Trophoblast cell (in vitro differentiated cells and primary cell): Measurements from ENCODE around the gene CYP26B1.

Source experiments
- DNase-seq, 2 donors: peaks; one replicate each; pipeline ENCODE4 v3.0.0-alpha.2; 2016
- H2AFZ ChIP-seq: 2 replicates; pipeline ENCODE4 v1.6.1; 2013; ENCODE audit warnings: low read length, moderate library complexity, mild to moderate bottlenecking; ENCODE audit not compliant: insufficient read depth, poor library complexity
- H2AK5ac ChIP-seq: 2 replicates; pipeline ENCODE4 v1.6.1; 2013; ENCODE audit warnings: mild to moderate bottlenecking, low read length
- H2BK120ac ChIP-seq: 2 replicates; pipeline ENCODE4 v1.6.1; 2013; ENCODE audit warnings: low read length, mild to moderate bottlenecking, moderate library complexity; ENCODE audit not compliant: insufficient read depth, poor library complexity
- H2BK12ac ChIP-seq: 2 replicates; pipeline ENCODE4 v1.6.1; 2013; ENCODE audit warnings: mild to moderate bottlenecking, low read length, moderate library complexity
- H2BK5ac ChIP-seq: 2 replicates; pipeline ENCODE4 v1.6.1; 2013; ENCODE audit warnings: low read length, low read depth, moderate library complexity, mild to moderate bottlenecking; ENCODE audit not compliant: poor library complexity
- H3K14ac ChIP-seq: 2 replicates; pipeline ENCODE4 v1.6.1; 2013; ENCODE audit warnings: mild to moderate bottlenecking, low read length
- H3K18ac ChIP-seq: 2 replicates; pipeline ENCODE4 v1.6.1; 2013; ENCODE audit warnings: mild to moderate bottlenecking, low read length
- H3K23ac ChIP-seq: 2 replicates; pipeline ENCODE4 v1.6.1; 2013; ENCODE audit warnings: low read length
- H3K27ac ChIP-seq: 2 replicates; pipeline ENCODE4 v1.5.1; 2013; ENCODE audit warnings: low read depth, mild to moderate bottlenecking, inconsistent platforms, low read length, moderate library complexity
- H3K27me3 ChIP-seq: 2 replicates; pipeline ENCODE4 v1.6.1; 2013; ENCODE audit warnings: inconsistent platforms, mild to moderate bottlenecking, low read length, moderate library complexity; ENCODE audit not compliant: insufficient read depth
- H3K36me3 ChIP-seq, 2 experiments: 1 replicate in 1 of 2; 2 replicates in 1 of 2; pipeline ENCODE4 v1.6.1; 2013; ENCODE audit warnings: low read length in 2 of 2, mild to moderate bottlenecking in 2 of 2, moderate library complexity in 1 of 2; ENCODE audit not compliant: insufficient read depth in 2 of 2, control insufficient read depth in 1 of 2
- H3K4ac ChIP-seq: 2 replicates; pipeline ENCODE4 v1.6.1; 2013; ENCODE audit warnings: low read depth, mild to moderate bottlenecking, low read length, moderate library complexity
- H3K4me1 ChIP-seq, 2 experiments: 1 replicate in 1 of 2; 2 replicates in 1 of 2; pipeline ENCODE4 v1.6.1; 2013; ENCODE audit warnings: low read length in 2 of 2, mild to moderate bottlenecking in 2 of 2, moderate library complexity in 1 of 2; ENCODE audit not compliant: insufficient read depth in 2 of 2, control insufficient read depth in 1 of 2
- H3K4me2 ChIP-seq: 2 replicates; pipeline ENCODE4 v1.6.1; 2013; ENCODE audit warnings: inconsistent platforms, mild to moderate bottlenecking, low read length, moderate library complexity
- H3K4me3 ChIP-seq: 2 replicates; pipeline ENCODE4 v1.5.1; 2013; ENCODE audit warnings: mild to moderate bottlenecking, low read depth, low read length, inconsistent platforms
- H3K79me1 ChIP-seq: one replicate; pipeline ENCODE4 v1.6.1; 2013; ENCODE audit warnings: low read length
- H3K79me2 ChIP-seq: 2 replicates; pipeline ENCODE4 v1.6.1; 2013; ENCODE audit warnings: low read length, mild to moderate bottlenecking; ENCODE audit not compliant: control insufficient read depth, insufficient read depth, poor library complexity
- H3K9ac ChIP-seq: 2 replicates; pipeline ENCODE4 v1.6.1; 2013; ENCODE audit warnings: mild to moderate bottlenecking, low read length
- H3K9me3 ChIP-seq: 2 replicates; pipeline ENCODE4 v1.6.1; 2013; ENCODE audit warnings: low read depth, mild to moderate bottlenecking, control low read depth, inconsistent platforms, low read length; ENCODE audit not compliant: insufficient read depth
- H4K12ac ChIP-seq: 2 replicates; pipeline ENCODE4 v1.6.1; 2013; ENCODE audit warnings: low read depth, mild to moderate bottlenecking, low read length, moderate library complexity
- H4K8ac ChIP-seq: 2 replicates; pipeline ENCODE4 v1.6.1; 2013; ENCODE audit warnings: low read depth, mild to moderate bottlenecking, low read length, moderate library complexity
- H4K91ac ChIP-seq: one replicate; pipeline ENCODE4 v1.6.1; 2013; ENCODE audit warnings: low read depth, mild to moderate bottlenecking, low read length, moderate library complexity
- WGBS: extraction: QIAGEN DNeasy Blood & Tissue Kit; methylation state at CpG from one replicate; pipeline ENCODE4 v1.1.7; 2013; ENCODE audit warnings: missing lambda C conversion rate; ENCODE audit not compliant: insufficient read length, insufficient coverage; ENCODE audit errors: extremely low coverage; 5-methylcytosine and 5-hydroxymethylcytosine counted together

CYP26B1 gene

GRCh38 chr2:72148837-72149555 is 1.3 kb upstream of the CYP26B1 start:
- H3K4me3 ChIP-seq: peak overlapping the region; percentile 68
- no peak overlapping the region for H3K27ac ChIP-seq
- H3K79me2 ChIP-seq: no peaks in the 10 kb centered on the region
- DNase-seq: peak; percentile 58 to 74
- no peak overlapping the region for H3K23ac ChIP-seq
- H2AFZ ChIP-seq: peak overlapping the region; percentile 24
- no peak overlapping the region for H2BK5ac ChIP-seq
- peak overlapping the region; percentile 10 for H3K9ac ChIP-seq
- no peak overlapping the region for H3K18ac ChIP-seq
- H3K4me2 ChIP-seq: peak overlapping the region; percentile 89
- peaks cover 2% of the 10 kb centered on the region for H3K79me1 ChIP-seq
- H3K36me3 ChIP-seq: no peaks in the 10 kb centered on the region
- H3K14ac ChIP-seq: no peak overlapping the region
- H2BK12ac ChIP-seq: peak overlapping the region; percentile 25
- peaks cover 48% of the 10 kb centered on the region for H3K27me3 ChIP-seq
- H2AK5ac ChIP-seq: no peak overlapping the region
- H2BK120ac ChIP-seq: no peak overlapping the region
- no peak overlapping the region for H4K12ac ChIP-seq
- H4K8ac ChIP-seq: no peak overlapping the region
- no CpG with 5 or more reads among the region's 65 CpGs for WGBS
- peaks cover 14% of the 10 kb centered on the region for H3K9me3 ChIP-seq
- H3K4me1 ChIP-seq: peaks cover 26 to 32% of the 10 kb centered on the region in 2 experiments
- H4K91ac ChIP-seq: no peak overlapping the region
- no peak overlapping the region for H3K4ac ChIP-seq

GRCh38 chr2:72148003-72148836 is 558 bp upstream of the CYP26B1 start:
- no CpG with 5 or more reads among the region's 68 CpGs for WGBS

GRCh38 chr2:72146347-72147302 is 1.0 kb downstream of the CYP26B1 start:
- Histone ChIP-seq H2AFZ (no peak overlapping the region), H3K4ac (no peak overlapping the region)

More at GRCh38 chr2:72148003-72148836, 558 bp upstream of the CYP26B1 start:
- H2AFZ ChIP-seq: no peak overlapping the region
- H3K9me3 ChIP-seq: peaks cover 18% of the 10 kb centered on the region
- no peak overlapping the region for H3K9ac ChIP-seq
- no peak for DNase-seq
- H3K79me2 ChIP-seq: no peaks in the 10 kb centered on the region
- H3K27ac ChIP-seq: no peak overlapping the region
- peak overlapping the region; percentile 89 for H3K4me2 ChIP-seq
- H3K79me1 ChIP-seq: peaks cover 2% of the 10 kb centered on the region
- no peak overlapping the region for H2BK12ac ChIP-seq
- H3K4ac ChIP-seq: no peak overlapping the region
- H3K4me3 ChIP-seq: no peak overlapping the region
- H2BK5ac ChIP-seq: no peak overlapping the region
- no peak overlapping the region for H3K18ac ChIP-seq
- H3K23ac ChIP-seq: no peak overlapping the region
- H3K36me3 ChIP-seq: no peaks in the 10 kb centered on the region
- H3K27me3 ChIP-seq: peaks cover 56% of the 10 kb centered on the region
- H4K8ac ChIP-seq: no peak overlapping the region
- peaks cover 31 to 37% of the 10 kb centered on the region in 2 experiments for H3K4me1 ChIP-seq
- no peak overlapping the region for H4K91ac ChIP-seq
- H3K14ac ChIP-seq: no peak overlapping the region
- H2BK120ac ChIP-seq: no peak overlapping the region
- no peak overlapping the region for H4K12ac ChIP-seq
- no peak overlapping the region for H2AK5ac ChIP-seq

More at GRCh38 chr2:72146347-72147302, 1.0 kb downstream of the CYP26B1 start:
- H3K27me3 ChIP-seq: peaks cover 63% of the 10 kb centered on the region
- H4K12ac ChIP-seq: peak overlapping the region; percentile 16
- H3K4me3 ChIP-seq: peak overlapping the region; percentile 37
- H2BK5ac ChIP-seq: no peak overlapping the region
- DNase-seq: peak in 1 of 2 donors; percentile 11
- H3K79me2 ChIP-seq: no peaks in the 10 kb centered on the region
- H3K14ac ChIP-seq: no peak overlapping the region
- no peak overlapping the region for H2BK120ac ChIP-seq
- no peak overlapping the region for H2BK12ac ChIP-seq
- no CpG with 5 or more reads among the region's 58 CpGs for WGBS
- no peak overlapping the region for H3K27ac ChIP-seq
- H3K4me2 ChIP-seq: peak overlapping the region; percentile 68
- no peak overlapping the region for H4K91ac ChIP-seq
- H3K23ac ChIP-seq: peak overlapping the region; percentile 27
- H2AK5ac ChIP-seq: no peak overlapping the region
- H3K4me1 ChIP-seq: peaks cover 32 to 40% of the 10 kb centered on the region in 2 experiments
- peaks cover 18% of the 10 kb centered on the region for H3K9me3 ChIP-seq
- H3K79me1 ChIP-seq: peaks cover 2% of the 10 kb centered on the region
- no peaks in the 10 kb centered on the region for H3K36me3 ChIP-seq
- H3K18ac ChIP-seq: no peak overlapping the region
- no peak overlapping the region for H3K9ac ChIP-seq
- H4K8ac ChIP-seq: no peak overlapping the region
